Right atrium auricular region (tissue), 2 donors: ENCODE results near the gene LMBR1. TPM values are rescaled to one million over a fixed set of nuclear protein-coding genes. Genes with fewer than 3 reads are reported as not detected.
"Not testable (repeated sequence)": the region's sequence is repeated elsewhere in the genome, so short reads cannot be mapped to it uniquely, and the experiment has no call there.

ENCODE experiments used
- DNase-seq: peaks from one replicate; pipeline ENCODE4 v3.0.0-alpha.2; 2019; ENCODE audit warnings: low spot score
- H3K27ac ChIP-seq, 2 donors: fragments of 200-600 bp; sonication (generic); 1 replicate in 1 of 2; 2 replicates in 1 of 2; pipeline ENCODE4 v1.5.1; 2016 to 2019
- H3K27me3 ChIP-seq, 2 donors: fragments of 200-600 bp; sonication (generic); one replicate each; pipeline versions ENCODE4 v1.5.1 to v1.6.0; 2017 to 2019
- H3K36me3 ChIP-seq: fragments of 200-600 bp; sonication (generic); one replicate; pipeline ENCODE4 v1.5.1; 2016
- H3K4me1 ChIP-seq, 2 donors: fragments of 200-600 bp; sonication (generic); one replicate each; pipeline versions ENCODE4 v1.5.1 to v1.6.0; 2017 to 2019
- H3K4me3 ChIP-seq, 2 donors: fragments of 200-600 bp; sonication (generic); 1 replicate in 1 of 2; 2 replicates in 1 of 2; pipeline ENCODE4 v1.5.1; 2017 to 2019; ENCODE audit warnings: mild to moderate bottlenecking in 1 of 2, moderate library complexity in 1 of 2
- H3K9me3 ChIP-seq, 2 donors: fragments of 200-600 bp; sonication (generic); one replicate each; pipeline ENCODE4 v1.5.1; 2019
- CTCF ChIP-seq, 2 donors: fragments of 200-600 bp; sonication (generic); IDR thresholded peaks; one replicate each; pipeline ENCODE4 v1.5.1; 2019; ENCODE audit warnings: antibody characterized with exemption in 2 of 2
- total RNA-seq, 2 donors: library from RNA; depleted of rRNA; stranded (reverse); fragments of >200 nt; gene quantifications; one replicate each; pipeline ENCODE4 v1.1.0, GENCODE V29; 2016

LMBR1 gene
- total RNA-seq, 2 donors from 2014 or later, result 32.4 to 33.7 TPM

- no peak overlapping the region for H3K27ac ChIP-seq
- H3K4me1 ChIP-seq, result no peaks in the 10 kb centered on the region
- TF ChIP-seq CTCF (IDR thresholded peaks at IDR 0.05), result no peak
- no peaks in the 10 kb centered on the region for H3K27me3 ChIP-seq
- H3K36me3 ChIP-seq, result no peaks in the 10 kb centered on the region
- DNase-seq, result no peak
- no peaks in the 10 kb centered on the region for H3K9me3 ChIP-seq
- no peak overlapping the region for H3K4me3 ChIP-seq
Measured at GRCh38 chr7:156722043-156722826, 170.7 kb downstream of the LMBR1 start.

GRCh38 chr7:156703773-156704482 lies 189.1 kb downstream of the LMBR1 start:
- peaks cover 0 to 17% of the 10 kb centered on the region in 2 donors for H3K4me1 ChIP-seq
- no peak for TF ChIP-seq CTCF (IDR thresholded peaks at IDR 0.05)

GRCh38 chr7:156703209-156703608 lies 189.8 kb downstream of the LMBR1 start:
- Histone ChIP-seq H3K4me3 (no peak overlapping the region), H3K9me3 (no peaks in the 10 kb centered on the region), H3K36me3 (no peaks in the 10 kb centered on the region), H3K4me1 (peaks cover 0 to 17% of the 10 kb centered on the region in 2 donors), H3K27me3 (no peaks in the 10 kb centered on the region), H3K27ac (no peak overlapping the region)
- DNase-seq, result no peak
- no peak for TF ChIP-seq CTCF (IDR thresholded peaks at IDR 0.05)

More at GRCh38 chr7:156703773-156704482, 189.1 kb downstream of the LMBR1 start:
- H3K27ac ChIP-seq, result no peak overlapping the region
- no peak for DNase-seq
- peaks cover 4 to 5% of the 10 kb centered on the region in 2 donors for H3K9me3 ChIP-seq
- H3K4me3 ChIP-seq, result no peak overlapping the region
- H3K27me3 ChIP-seq, result no peaks in the 10 kb centered on the region
- H3K36me3 ChIP-seq, result peaks cover under 1% of the 10 kb centered on the region

- DNase-seq, result no peak
- no peaks in the 10 kb centered on the region for H3K36me3 ChIP-seq
- H3K27me3 ChIP-seq, result no peaks in the 10 kb centered on the region
- H3K9me3 ChIP-seq, result peaks cover 0 to 7% of the 10 kb centered on the region in 2 donors
- peaks cover 0 to 17% of the 10 kb centered on the region in 2 donors for H3K4me1 ChIP-seq
- H3K4me3 ChIP-seq, result no peak overlapping the region
- no peak overlapping the region for H3K27ac ChIP-seq
- no peak for TF ChIP-seq CTCF (IDR thresholded peaks at IDR 0.05)
Measured at GRCh38 chr7:156702399-156702798, 190.6 kb downstream of the LMBR1 start.

GRCh38 chr7:156701787-156702186 lies 191.2 kb downstream of the LMBR1 start:
- H3K36me3 ChIP-seq, H3K27ac ChIP-seq, H3K27me3 ChIP-seq, H3K4me3 ChIP-seq, DNase-seq: not testable (repeated sequence)
- peaks cover 0 to 17% of the 10 kb centered on the region in 2 donors for H3K4me1 ChIP-seq
- H3K9me3 ChIP-seq, result peaks cover 0 to 14% of the 10 kb centered on the region in 2 donors

GRCh38 chr7:156698512-156698911 lies 194.5 kb downstream of the LMBR1 start:
- DNase-seq, H3K4me1 ChIP-seq: not testable (repeated sequence)

GRCh38 chr7:156697283-156697682 lies 195.7 kb downstream of the LMBR1 start:
- not testable (repeated sequence) for H3K36me3 ChIP-seq, H3K27ac ChIP-seq, DNase-seq, H3K4me3 ChIP-seq, H3K4me1 ChIP-seq, H3K27me3 ChIP-seq
- peaks cover 0 to 20% of the 10 kb centered on the region in 2 donors for H3K9me3 ChIP-seq

More at GRCh38 chr7:156698512-156698911, 194.5 kb downstream of the LMBR1 start:
- H3K9me3 ChIP-seq, result peaks cover 0 to 20% of the 10 kb centered on the region in 2 donors
- not testable (repeated sequence) for H3K4me3 ChIP-seq, H3K36me3 ChIP-seq, H3K27ac ChIP-seq, H3K27me3 ChIP-seq
